ENCODE measurements around the gene RYR2. TPM values are rescaled to one million over a fixed set of nuclear protein-coding genes. Genes with fewer than 3 reads are reported as not detected.

Gene RYR2
- total and polyA plus RNA-seq, 9 of the 15 experiments (the other 6 are each of a cell fraction or from before 2014, with no cell fraction given), result 0.03 to 0.42 (median 0.14) TPM

DNA sequence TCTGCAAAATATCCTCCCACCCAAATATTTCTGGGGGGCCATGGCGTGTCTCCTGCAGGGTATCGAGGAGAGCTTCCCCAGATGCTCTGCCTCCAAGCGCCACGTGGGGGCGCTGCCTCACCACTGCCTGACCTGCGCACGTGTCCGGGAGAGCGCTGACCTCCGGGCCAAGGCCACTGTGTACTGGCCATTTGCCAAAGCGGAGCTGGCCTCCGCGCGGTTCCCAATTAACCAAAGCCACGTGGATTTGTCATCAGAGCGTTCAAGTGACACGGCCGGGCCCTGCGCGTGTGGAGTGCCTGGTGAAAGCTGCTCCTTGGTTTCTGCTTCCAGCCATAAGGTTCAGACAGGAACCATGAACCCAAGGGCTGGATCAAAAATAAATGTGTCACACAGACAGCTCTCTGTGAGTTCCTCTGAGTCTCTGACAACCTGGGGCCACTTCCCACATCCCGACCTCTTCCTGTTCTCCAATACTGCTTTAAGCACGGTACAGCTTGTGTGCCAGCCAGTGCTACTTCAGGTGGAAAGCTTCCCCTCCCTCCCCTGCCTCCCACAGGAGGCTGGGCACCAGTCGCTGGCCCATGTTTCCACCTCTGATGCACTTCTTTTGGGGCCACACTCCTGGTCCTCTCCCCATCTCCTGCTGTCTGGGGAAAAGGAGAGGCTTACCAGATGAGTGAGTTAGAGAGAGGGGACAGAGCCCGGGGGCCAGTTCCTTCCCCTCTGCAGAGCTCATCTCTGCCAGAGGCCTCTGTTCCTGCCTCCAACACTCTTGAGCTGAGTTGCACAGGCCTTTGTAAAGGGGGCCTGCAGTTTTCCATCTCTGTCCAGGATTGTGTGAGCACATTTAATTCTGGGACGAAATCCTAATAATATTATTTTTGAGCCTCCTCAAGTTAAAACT lies 822.6 kb downstream of the RYR2 start (continued):
- no peak for TF ChIP-seq ZNF217 (CRISPR knock-in tag; IDR thresholded peaks at IDR 0.05)
- TF ChIP-seq, protein P1, sequence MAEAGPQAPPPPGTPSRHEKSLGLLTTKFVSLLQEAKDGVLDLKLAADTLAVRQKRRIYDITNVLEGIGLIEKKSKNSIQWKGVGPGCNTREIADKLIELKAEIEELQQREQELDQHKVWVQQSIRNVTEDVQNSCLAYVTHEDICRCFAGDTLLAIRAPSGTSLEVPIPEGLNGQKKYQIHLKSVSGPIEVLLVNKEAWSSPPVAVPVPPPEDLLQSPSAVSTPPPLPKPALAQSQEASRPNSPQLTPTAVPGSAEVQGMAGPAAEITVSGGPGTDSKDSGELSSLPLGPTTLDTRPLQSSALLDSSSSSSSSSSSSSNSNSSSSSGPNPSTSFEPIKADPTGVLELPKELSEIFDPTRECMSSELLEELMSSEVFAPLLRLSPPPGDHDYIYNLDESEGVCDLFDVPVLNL (CRISPR knock-in tag; IDR thresholded peaks at IDR 0.05; ENCODE audit: low read depth), result no peak
- TF ChIP-seq, protein P2, sequence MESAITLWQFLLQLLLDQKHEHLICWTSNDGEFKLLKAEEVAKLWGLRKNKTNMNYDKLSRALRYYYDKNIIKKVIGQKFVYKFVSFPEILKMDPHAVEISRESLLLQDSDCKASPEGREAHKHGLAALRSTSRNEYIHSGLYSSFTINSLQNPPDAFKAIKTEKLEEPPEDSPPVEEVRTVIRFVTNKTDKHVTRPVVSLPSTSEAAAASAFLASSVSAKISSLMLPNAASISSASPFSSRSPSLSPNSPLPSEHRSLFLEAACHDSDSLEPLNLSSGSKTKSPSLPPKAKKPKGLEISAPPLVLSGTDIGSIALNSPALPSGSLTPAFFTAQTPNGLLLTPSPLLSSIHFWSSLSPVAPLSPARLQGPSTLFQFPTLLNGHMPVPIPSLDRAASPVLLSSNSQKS (CRISPR knock-in tag; IDR thresholded peaks at IDR 0.05), result no peak

DNA sequence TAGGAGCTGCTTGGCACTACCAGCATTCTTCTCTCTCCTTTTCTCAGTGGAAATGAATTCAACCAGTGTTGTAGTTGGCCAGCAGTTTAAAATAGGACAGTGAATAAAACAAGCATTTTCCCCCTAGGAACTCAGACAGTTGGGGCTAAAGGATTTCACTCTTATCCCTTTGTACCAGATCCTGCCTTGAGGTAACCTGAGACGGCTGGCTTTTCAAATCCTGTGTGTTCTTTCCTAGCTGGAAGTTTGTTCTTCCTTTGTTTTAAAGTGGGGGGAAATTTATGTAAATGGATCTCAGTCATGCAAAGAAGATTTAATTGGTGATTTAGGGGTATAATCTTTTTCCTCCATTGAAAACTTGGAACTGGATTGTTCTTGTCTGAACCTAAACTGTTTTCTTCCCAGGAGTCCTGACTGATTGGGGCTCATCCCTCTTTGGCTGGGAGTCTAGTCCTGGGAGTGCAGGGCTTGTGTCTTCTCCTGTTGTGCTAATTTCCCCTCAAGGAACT lies 825.5 kb downstream of the RYR2 start:
- DNase-seq (ENCODE audit: extremely low read depth in 1 of 4, low spot score in 3 of 4), result no peak
- Histone ChIP-seq H3K27ac (ENCODE audit: extremely low read depth, low read depth, low read length) (no peak overlapping the region), H3K4me3 (no peak overlapping the region), H3K9ac (ENCODE audit: insufficient read depth in 1 of 2, low read depth in 2 of 2, low read length in 2 of 2) (no peak overlapping the region), H3K4me2 (ENCODE audit: insufficient read depth, low read length) (no peak overlapping the region), H3K27me3 (ENCODE audit: control insufficient read depth in 2 of 2, insufficient read depth in 2 of 2, low read length in 2 of 2) (no peaks in the 10 kb centered on the region), H2AFZ (ENCODE audit: low read depth, low read length) (no peak overlapping the region), H3K79me2 (ENCODE audit: control insufficient read depth, insufficient read depth, low read length) (no peaks in the 10 kb centered on the region), H3K9me1 (ENCODE audit: control insufficient read depth, insufficient read depth, low read length) (no peaks in the 10 kb centered on the region), H3K36me3 (ENCODE audit: control insufficient read depth, insufficient read depth, low read length) (no peaks in the 10 kb centered on the region), H3K9me3 (replicated peaks; ENCODE audit: control insufficient read depth, insufficient read depth, low read depth, low read length) (no peaks in the 10 kb centered on the region; the same call in 1 of the 2 replicates), H3K4me1 (replicated peaks in 1 of 2; ENCODE audit: control insufficient read depth in 2 of 2, insufficient read depth in 2 of 2, low read length in 2 of 2) (peaks cover 0 to 3% of the 10 kb centered on the region in 2 experiments; a peak in 1 of 5 replicates), H4K20me1 (replicated peaks; ENCODE audit: control insufficient read depth, insufficient read depth, low read length) (no peaks in the 10 kb centered on the region)
- intact Hi-C loops (cut with micrococcal nuclease) (no loop called here), in situ Hi-C loops (cut with MboI) (no loop called here)
- no TSS peak for BruUV-seq (replicated peaks)
- POLR2A ChIA-PET, result no interaction called here
- CTCF ChIA-PET (ENCODE audit: low intra/inter-chr PET ratio), result no interaction called here
- 9% methylated on average over 1 of the region's 1 CpG for WGBS (ENCODE audit: insufficient coverage, low coverage, missing lambda C conversion rate)
- no peak for FAIRE-seq
- ATAC-seq, result no peak
- TF ChIP-seq, protein P3, sequence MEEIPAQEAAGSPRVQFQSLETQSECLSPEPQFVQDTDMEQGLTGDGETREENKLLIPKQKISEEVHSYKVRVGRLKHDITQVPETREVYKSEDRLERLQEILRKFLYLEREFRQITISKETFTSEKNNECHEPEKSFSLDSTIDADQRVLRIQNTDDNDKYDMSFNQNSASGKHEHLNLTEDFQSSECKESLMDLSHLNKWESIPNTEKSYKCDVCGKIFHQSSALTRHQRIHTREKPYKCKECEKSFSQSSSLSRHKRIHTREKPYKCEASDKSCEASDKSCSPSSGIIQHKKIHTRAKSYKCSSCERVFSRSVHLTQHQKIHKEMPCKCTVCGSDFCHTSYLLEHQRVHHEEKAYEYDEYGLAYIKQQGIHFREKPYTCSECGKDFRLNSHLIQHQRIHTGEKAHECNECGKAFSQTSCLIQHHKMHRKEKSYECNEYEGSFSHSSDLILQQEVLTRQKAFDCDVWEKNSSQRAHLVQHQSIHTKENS (CRISPR knock-in tag; IDR thresholded peaks at IDR 0.05), result no peak
- TF ChIP-seq SREBF1 (IDR thresholded peaks at IDR 0.05; ENCODE audit: borderline replicate concordance, low read depth, low read length), result no peak
